Mesodermal cell (in vitro differentiated cells): ENCODE data around the gene SLC26A11.

Experiments used
- H3K27ac ChIP-seq: 2 replicates; pipeline ENCODE4 v1.7.0; 2013; ENCODE audit warnings: mild to moderate bottlenecking, low read depth, low read length, moderate library complexity; ENCODE audit not compliant: severe bottlenecking
- H3K36me3 ChIP-seq: 2 replicates; pipeline ENCODE4 v1.7.1; 2013; ENCODE audit warnings: mild to moderate bottlenecking, low read length, moderate library complexity; ENCODE audit not compliant: control insufficient read depth, insufficient read depth
- H3K4me1 ChIP-seq: one replicate; pipeline ENCODE4 v1.7.1; 2013; ENCODE audit warnings: mild to moderate bottlenecking, low read length; ENCODE audit not compliant: insufficient read depth, control insufficient read depth, poor library complexity, severe bottlenecking
- H3K4me3 ChIP-seq: 2 replicates; pipeline ENCODE4 v1.7.0; 2013; ENCODE audit warnings: low read length, control low read depth, mild to moderate bottlenecking; ENCODE audit not compliant: insufficient read depth, poor library complexity, severe bottlenecking; ENCODE audit errors: extremely low read depth
- H3K9me3 ChIP-seq: 2 replicates; pipeline ENCODE4 v1.7.1; 2013; ENCODE audit warnings: mild to moderate bottlenecking, low read length, moderate library complexity; ENCODE audit not compliant: control insufficient read depth
- WGBS, 2 experiments: methylation state at CpG; one replicate each; pipeline ENCODE4 v1.1.5; 2013; ENCODE audit warnings: missing lambda C conversion rate in 2 of 2; ENCODE audit not compliant: insufficient coverage in 2 of 2; 5-methylcytosine and 5-hydroxymethylcytosine counted together

SLC26A11 gene

GRCh38 chr17:80217703-80218362 lies 2.4 kb upstream of the SLC26A11 start:
- H3K4me3 ChIP-seq: no peak overlapping the region
- WGBS, 2 experiments: 98% methylated on average over 12 to 13 of the region's 13 CpGs
- no peak overlapping the region for H3K27ac ChIP-seq
- H3K9me3 ChIP-seq: no peaks in the 10 kb centered on the region
- H3K4me1 ChIP-seq: peaks cover 12% of the 10 kb centered on the region
- peaks cover 38% of the 10 kb centered on the region for H3K36me3 ChIP-seq

- Histone ChIP-seq H3K4me3 (no peak overlapping the region), H3K4me1 (peaks cover 12% of the 10 kb centered on the region), H3K36me3 (peaks cover 44% of the 10 kb centered on the region), H3K9me3 (no peaks in the 10 kb centered on the region), H3K27ac (no peak overlapping the region)
- WGBS, 2 experiments: 88 to 91% methylated on average over 5 to 6 of the region's 7 CpGs
These were observed 1.8 kb upstream of the SLC26A11 start for GRCh38 chr17:80218391-80218790.

GRCh38 chr17:80219013-80219762 lies 1.0 kb upstream of the SLC26A11 start:
- Histone ChIP-seq H3K36me3 (peaks cover 47% of the 10 kb centered on the region), H3K27ac (no peak overlapping the region), H3K4me3 (peak overlapping the region; percentile 89), H3K9me3 (no peaks in the 10 kb centered on the region), H3K4me1 (peaks cover 12% of the 10 kb centered on the region)
- whole genome bisulfite sequencing, 2 experiments: 72 to 73% methylated on average over 11 to 14 of the region's 15 CpGs

- WGBS, 2 experiments: 6 to 15% methylated on average over 2 to 5 of the region's 5 CpGs
- Histone ChIP-seq H3K4me3 (peak overlapping the region; percentile 89), H3K9me3 (no peaks in the 10 kb centered on the region), H3K27ac (peak overlapping the region; percentile 41), H3K4me1 (peaks cover 12% of the 10 kb centered on the region), H3K36me3 (peaks cover 45% of the 10 kb centered on the region)
These were observed 519 bp upstream of the SLC26A11 start for GRCh38 chr17:80219763-80220053.

- peaks cover 40% of the 10 kb centered on the region for H3K36me3 ChIP-seq
- peak overlapping the region; percentile 89 for H3K4me3 ChIP-seq
- H3K27ac ChIP-seq: no peak overlapping the region
- peaks cover 12% of the 10 kb centered on the region for H3K4me1 ChIP-seq
- WGBS, 2 experiments: 3% methylated on average over 12 to 33 of the region's 41 CpGs
- H3K9me3 ChIP-seq: no peaks in the 10 kb centered on the region
These were observed 549 bp downstream of the SLC26A11 start for GRCh38 chr17:80220736-80221215.

- Histone ChIP-seq H3K27ac (no peak overlapping the region), H3K4me1 (peaks cover 12% of the 10 kb centered on the region), H3K36me3 (peaks cover 32% of the 10 kb centered on the region), H3K9me3 (no peaks in the 10 kb centered on the region), H3K4me3 (peak overlapping the region; percentile 89)
- 91 to 92% methylated on average over 24 to 25 of the region's 29 CpGs for WGBS, 2 experiments
These were observed 1.3 kb downstream of the SLC26A11 start for GRCh38 chr17:80221351-80222105.

GRCh38 chr17:80222376-80223141 lies 2.3 kb downstream of the SLC26A11 start:
- Histone ChIP-seq H3K36me3 (peaks cover 24% of the 10 kb centered on the region), H3K27ac (no peak overlapping the region), H3K9me3 (no peaks in the 10 kb centered on the region), H3K4me3 (no peak overlapping the region), H3K4me1 (peaks cover 12% of the 10 kb centered on the region)
- WGBS, 2 experiments: 96 to 97% methylated on average over 12 to 14 of the region's 18 CpGs

GRCh38 chr17:80223142-80223815 lies 3.1 kb downstream of the SLC26A11 start:
- WGBS, 2 experiments: 94% methylated on average over 13 to 18 of the region's 18 CpGs

GRCh38 chr17:80223838-80224497 lies 3.7 kb downstream of the SLC26A11 start:
- 71 to 85% methylated on average over 10 of the region's 11 CpGs for WGBS, 2 experiments

More at GRCh38 chr17:80223142-80223815, 3.1 kb downstream of the SLC26A11 start:
- H3K36me3 ChIP-seq: peaks cover 21% of the 10 kb centered on the region
- no peak overlapping the region for H3K27ac ChIP-seq
- no peak overlapping the region for H3K4me3 ChIP-seq
- H3K4me1 ChIP-seq: peaks cover 12% of the 10 kb centered on the region
- H3K9me3 ChIP-seq: no peaks in the 10 kb centered on the region

More at GRCh38 chr17:80223838-80224497, 3.7 kb downstream of the SLC26A11 start:
- Histone ChIP-seq H3K4me1 (peaks cover 12% of the 10 kb centered on the region), H3K4me3 (no peak overlapping the region), H3K27ac (no peak overlapping the region), H3K36me3 (peaks cover 21% of the 10 kb centered on the region), H3K9me3 (no peaks in the 10 kb centered on the region)
